ENCODE measurements around the gene TGOLN2.

Gene TGOLN2

GRCh38 chr2:85308896-85309555 is 18.8 kb downstream of the TGOLN2 start:
- DNase-seq = peak in 36 of 51 donors; percentile 11 to 78 (median 39)

- no peak for DNase-seq
Observed at GRCh38 chr2:85308201-85308600, 19.6 kb downstream of the TGOLN2 start.

- DNase-seq = no peak
Observed at GRCh38 chr2:85307527-85307897, 20.3 kb downstream of the TGOLN2 start.

GRCh38 chr2:85303780-85304531 is 23.8 kb downstream of the TGOLN2 start:
- no peak for DNase-seq

GRCh38 chr2:85302121-85302520 is 25.7 kb downstream of the TGOLN2 start:
- DNase-seq = peak in 7 of 51 donors; percentile 11 to 61 (median 31)

- DNase-seq = no peak
Observed at GRCh38 chr2:85291425-85292023, 36.3 kb downstream of the TGOLN2 start.

- no peak for DNase-seq
Observed at GRCh38 chr2:85288244-85288725, 39.5 kb downstream of the TGOLN2 start.

GRCh38 chr2:85287721-85288120 is 40.1 kb downstream of the TGOLN2 start:
- DNase-seq = no peak

- no peak for DNase-seq
Observed at GRCh38 chr2:85286918-85287317, 40.9 kb downstream of the TGOLN2 start.

GRCh38 chr2:85283641-85284040 is 44.1 kb downstream of the TGOLN2 start:
- DNase-seq = no peak

GRCh38 chr2:85282914-85283313 is 44.9 kb downstream of the TGOLN2 start:
- no peak for DNase-seq

GRCh38 chr2:85281553-85281952 is 46.2 kb downstream of the TGOLN2 start:
- no peak for DNase-seq

GRCh38 chr2:85278361-85278760 is 49.4 kb downstream of the TGOLN2 start:
- no peak for DNase-seq

GRCh38 chr2:85277416-85278158 is 50.2 kb downstream of the TGOLN2 start:
- DNase-seq = no peak

GRCh38 chr2:85276571-85277118 is 51.1 kb downstream of the TGOLN2 start:
- DNase-seq = no peak

- DNase-seq = no peak
Observed at GRCh38 chr2:85275984-85276540, 51.7 kb downstream of the TGOLN2 start.

GRCh38 chr2:85273738-85274731 is 53.8 kb downstream of the TGOLN2 start:
- peak in 1 of 51 donors; percentile 5 for DNase-seq

- DNase-seq = no peak
Observed at GRCh38 chr2:85272357-85272756, 55.4 kb downstream of the TGOLN2 start.

GRCh38 chr2:85269959-85270358 is 57.8 kb downstream of the TGOLN2 start:
- DNase-seq = no peak
